Sigmoid colon (tissue), 4 donors: ENCODE results near the gene ARSG.

ENCODE experiments used
- EP300 ChIP-seq, 4 donors: sonication (generic); formaldehyde crosslinking; IDR thresholded peaks; one replicate each; pipeline ENCODE4 v1.6.1; 2017; ENCODE audit warnings: antibody characterized with exemption in 4 of 4
- TF ChIP-seq, protein P1 (sequence below), 4 experiments: fragments of 450-650 bp in 3 of 4; fragments of 200-600 bp in 1 of 4; IDR thresholded peaks; one replicate each; pipeline ENCODE4 v1.5.1; 2016 to 2019; ENCODE audit warnings: antibody characterized with exemption in 4 of 4, mild to moderate bottlenecking in 3 of 4, moderate library complexity in 2 of 4

DNA sequence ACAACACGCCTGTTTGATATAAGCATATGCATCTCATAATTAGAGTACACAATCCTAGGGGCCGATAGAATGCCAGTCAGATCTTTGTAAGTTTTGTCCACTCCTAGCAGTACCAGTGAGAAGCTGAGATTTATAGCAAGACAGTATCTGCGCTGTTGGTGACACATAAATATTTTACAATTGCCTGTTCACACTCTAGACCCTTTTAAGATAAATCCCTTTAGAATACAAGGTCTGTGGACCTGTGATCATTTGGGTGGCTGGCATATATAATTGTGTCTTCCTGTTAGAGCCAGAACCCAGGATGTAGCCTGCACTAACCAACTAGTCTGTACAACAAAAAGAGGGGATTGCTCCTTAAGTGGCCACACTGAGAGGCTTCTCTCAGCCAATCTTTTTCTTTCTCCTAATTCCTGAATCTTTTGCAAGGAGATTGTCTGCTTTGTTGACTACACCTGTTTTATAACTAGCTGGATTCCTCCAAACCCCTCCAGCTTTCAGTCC lies 91.3 kb downstream of the ARSG start:
- no peak for TF ChIP-seq EP300 (IDR thresholded peaks at IDR 0.05)
- TF ChIP-seq, protein P1, sequence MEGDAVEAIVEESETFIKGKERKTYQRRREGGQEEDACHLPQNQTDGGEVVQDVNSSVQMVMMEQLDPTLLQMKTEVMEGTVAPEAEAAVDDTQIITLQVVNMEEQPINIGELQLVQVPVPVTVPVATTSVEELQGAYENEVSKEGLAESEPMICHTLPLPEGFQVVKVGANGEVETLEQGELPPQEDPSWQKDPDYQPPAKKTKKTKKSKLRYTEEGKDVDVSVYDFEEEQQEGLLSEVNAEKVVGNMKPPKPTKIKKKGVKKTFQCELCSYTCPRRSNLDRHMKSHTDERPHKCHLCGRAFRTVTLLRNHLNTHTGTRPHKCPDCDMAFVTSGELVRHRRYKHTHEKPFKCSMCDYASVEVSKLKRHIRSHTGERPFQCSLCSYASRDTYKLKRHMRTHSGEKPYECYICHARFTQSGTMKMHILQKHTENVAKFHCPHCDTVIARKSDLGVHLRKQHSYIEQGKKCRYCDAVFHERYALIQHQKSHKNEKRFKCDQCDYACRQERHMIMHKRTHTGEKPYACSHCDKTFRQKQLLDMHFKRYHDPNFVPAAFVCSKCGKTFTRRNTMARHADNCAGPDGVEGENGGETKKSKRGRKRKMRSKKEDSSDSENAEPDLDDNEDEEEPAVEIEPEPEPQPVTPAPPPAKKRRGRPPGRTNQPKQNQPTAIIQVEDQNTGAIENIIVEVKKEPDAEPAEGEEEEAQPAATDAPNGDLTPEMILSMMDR (IDR thresholded peaks at IDR 0.05) = no peak
